CD4-positive, alpha-beta T cell (primary cell): ENCODE data around the gene SCGB1D2. TPM values are rescaled to one million over a fixed set of nuclear protein-coding genes. Genes with fewer than 3 reads are reported as not detected.

Experiments used
- ATAC-seq: fragments of 200-7000 bp; cut with Tn5 transposase; one replicate; pipeline ENCODE4 v1.10.0; 2022; ENCODE audit warnings: mild to moderate bottlenecking; ENCODE audit not compliant: poor library complexity
- CTCF ChIA-PET: fragments of 350-600 bp; sonication (Branson Sonifier 250); formaldehyde crosslinking; loops from one replicate; lab custom pipeline; 2021; ENCODE audit warnings: antibody characterized with exemption, inconsistent platforms; lab: Charles Lee
- POLR2A ChIA-PET: fragments of 350-600 bp; sonication (Branson Sonifier 250); formaldehyde crosslinking; loops from one replicate; lab custom pipeline; 2021; ENCODE audit warnings: antibody characterized with exemption, inconsistent platforms; lab: Charles Lee
- DNase-seq, 14 experiments: peaks; one replicate each; pipeline ENCODE4 v3.0.0-alpha.2; 2013 to 2020; ENCODE audit warnings: mixed read lengths in 2 of 14
- H3K27ac ChIP-seq, 2 donors: one replicate each; pipeline versions ENCODE4 v1.5.1 to v1.7.0; 2013; ENCODE audit warnings: low read length in 2 of 2, low read depth in 1 of 2, mild to moderate bottlenecking in 1 of 2
- H3K27me3 ChIP-seq, 2 experiments: 1 replicate in 1 of 2; 2 replicates in 1 of 2; pipeline versions ENCODE4 v1.6.1 to v1.7.0; 2013; ENCODE audit warnings: low read length in 2 of 2, control low read depth in 1 of 2, mild to moderate bottlenecking in 1 of 2, moderate library complexity in 1 of 2; ENCODE audit not compliant: insufficient read depth in 2 of 2, control insufficient read depth in 1 of 2
- H3K36me3 ChIP-seq: one replicate; pipeline ENCODE4 v1.6.1; 2013; ENCODE audit warnings: low read length, control low read depth; ENCODE audit not compliant: insufficient read depth
- H3K4me1 ChIP-seq: one replicate; pipeline ENCODE4 v1.6.1; 2013; ENCODE audit warnings: low read length, control low read depth; ENCODE audit not compliant: insufficient read depth
- H3K4me3 ChIP-seq: one replicate; pipeline ENCODE4 v1.5.1; 2013; ENCODE audit warnings: mild to moderate bottlenecking, low read length, moderate library complexity
- H3K9me3 ChIP-seq, 2 experiments: 1 replicate in 1 of 2; 2 replicates in 1 of 2; pipeline versions ENCODE4 v1.6.1 to v1.7.0; 2013; ENCODE audit warnings: low read length in 2 of 2, mild to moderate bottlenecking in 2 of 2, control low read depth in 1 of 2, moderate library complexity in 1 of 2; ENCODE audit not compliant: control insufficient read depth in 1 of 2, insufficient read depth in 1 of 2
- H3K27ac Mint-ChIP-seq: one replicate; pipeline ENCODE4 v1.8.0; 2020; ENCODE audit warnings: mixed read lengths
- H3K27me3 Mint-ChIP-seq: one replicate; pipeline ENCODE4 v1.8.0; 2021; ENCODE audit warnings: mixed read lengths
- H3K36me3 Mint-ChIP-seq: one replicate; pipeline ENCODE4 v1.8.0; 2021; ENCODE audit warnings: low read depth, mixed read lengths
- H3K4me1 Mint-ChIP-seq: one replicate; pipeline ENCODE4 v1.8.0; 2021; ENCODE audit warnings: low read depth, mixed read lengths
- H3K4me3 Mint-ChIP-seq: one replicate; pipeline ENCODE4 v1.8.0; 2020; ENCODE audit warnings: mild to moderate bottlenecking, mixed read lengths
- H3K9me3 Mint-ChIP-seq: one replicate; pipeline ENCODE4 v1.8.0; 2020; ENCODE audit warnings: mixed read lengths
- CTCF ChIP-seq: fragments of 200-600 bp; IDR thresholded peaks from one replicate; pipeline ENCODE4 v1.8.0; 2022; ENCODE audit warnings: antibody characterized with exemption, mild to moderate bottlenecking
- intact Hi-C, 2 experiments: fragments of 100-400 bp; cut with DNase I in 1 of 2; cut with micrococcal nuclease in 1 of 2; formaldehyde crosslinking; loops; one replicate each; pipeline versions ENCODE4 v1.15.1 to v1.9.0; 2023 to 2025; cut with DNase I, micrococcal nuclease
- total RNA-seq, 174 experiments: library from RNA in 2 of 174; stranded (reverse) in 2 of 174; gene quantifications; one replicate each; pipeline ENCODE4 v1.2.3 and lab custom pipeline; 2021 to 2026

The SCGB1D2 gene
- total RNA-seq, 2 experiments from 2014 or later: not detected

DNA sequence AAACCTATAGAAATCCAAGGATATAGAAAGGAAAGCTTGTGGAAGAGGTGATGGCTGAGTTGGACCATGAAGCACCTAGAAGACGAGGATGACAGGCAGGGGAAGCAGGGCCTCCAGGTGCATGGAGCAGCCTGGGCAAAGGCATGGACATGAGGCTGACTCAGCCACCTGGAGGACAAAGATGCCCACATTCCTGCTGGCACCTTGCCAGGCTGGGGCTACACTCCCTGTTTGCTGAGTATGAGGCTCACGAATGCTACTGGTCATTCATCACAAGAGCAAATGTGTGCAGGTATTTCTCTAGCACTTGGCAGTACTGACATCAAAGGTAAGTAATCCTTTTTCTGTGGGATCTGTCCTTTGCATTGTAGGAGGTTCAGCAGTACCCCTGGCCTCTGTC, 40.7 kb upstream of the SCGB1D2 start:
- Mint-ChIP-seq H3K9me3 (no peaks in the 10 kb centered on the region), H3K4me3 (no peak overlapping the region), H3K27me3 (peaks cover 54% of the 10 kb centered on the region), H3K27ac (no peak overlapping the region), H3K4me1 (no peaks in the 10 kb centered on the region), H3K36me3 (no peaks in the 10 kb centered on the region)
- ATAC-seq (no peak), DNase-seq (no peak)
- Histone ChIP-seq H3K27me3 (peaks cover 0 to 3% of the 10 kb centered on the region in 2 experiments), H3K27ac (no peak overlapping the region), H3K9me3 (no peaks in the 10 kb centered on the region), H3K4me1 (no peaks in the 10 kb centered on the region), H3K4me3 (no peak overlapping the region), H3K36me3 (no peaks in the 10 kb centered on the region)
- CTCF ChIA-PET: no interaction called here
- POLR2A ChIA-PET: no interaction called here
- intact Hi-C loops: no loop called here
- TF ChIP-seq CTCF: no peak

DNA sequence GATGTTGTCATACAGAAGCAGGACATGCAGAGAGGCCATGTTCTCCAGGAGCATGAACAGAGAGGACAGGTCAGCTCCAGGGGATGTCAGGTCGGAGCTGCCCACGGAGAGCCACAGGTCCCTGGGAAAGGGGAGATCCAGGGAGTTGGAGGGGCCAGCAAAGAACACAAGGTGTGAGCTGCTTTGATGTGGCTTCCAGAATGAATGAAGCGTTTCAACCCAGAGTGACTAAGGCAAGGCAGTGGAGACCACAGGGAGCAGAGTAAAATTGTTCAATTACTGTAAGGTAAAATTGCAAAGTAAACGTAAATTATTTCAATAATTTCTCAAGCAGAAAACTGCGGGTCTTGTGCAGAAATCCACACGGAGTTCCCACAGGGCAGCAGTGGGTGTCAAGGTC, 39.1 kb upstream of the SCGB1D2 start:
- ATAC-seq (no peak), DNase-seq (no peak)
- POLR2A ChIA-PET: no interaction called here
- H3K4me1 ChIP-seq: no peaks in the 10 kb centered on the region
- H3K4me3 Mint-ChIP-seq: no peak overlapping the region
- CTCF ChIA-PET: no interaction called here
- H3K9me3 ChIP-seq: no peaks in the 10 kb centered on the region
- H3K27ac ChIP-seq: no peak overlapping the region
- no peaks in the 10 kb centered on the region for H3K27me3 ChIP-seq
- intact Hi-C loops: no loop called here
- H3K27ac Mint-ChIP-seq: no peak overlapping the region
- peaks cover 43% of the 10 kb centered on the region for H3K27me3 Mint-ChIP-seq
- no peak overlapping the region for H3K4me3 ChIP-seq
- H3K36me3 Mint-ChIP-seq: no peaks in the 10 kb centered on the region
- H3K9me3 Mint-ChIP-seq: no peaks in the 10 kb centered on the region
- no peak for TF ChIP-seq CTCF
- no peaks in the 10 kb centered on the region for H3K36me3 ChIP-seq
- H3K4me1 Mint-ChIP-seq: no peaks in the 10 kb centered on the region

- ATAC-seq (no peak), DNase-seq (no peak)
- H3K4me3 ChIP-seq: no peak overlapping the region
- no peak for TF ChIP-seq CTCF
- Mint-ChIP-seq H3K27ac (no peak overlapping the region), H3K4me1 (no peaks in the 10 kb centered on the region), H3K4me3 (no peak overlapping the region), H3K27me3 (peaks cover 44% of the 10 kb centered on the region), H3K36me3 (no peaks in the 10 kb centered on the region), H3K9me3 (no peaks in the 10 kb centered on the region)
- ChIA-PET CTCF (interaction anchor here (1.1 kb wide), 1 partner anchor 33 kb away, joined by 3 read pairs; no protein-coding TSS in a partner anchor), POLR2A (interaction anchor here (0.6 kb wide), 1 partner anchor 524 kb away, joined by 5 read pairs; no protein-coding TSS in a partner anchor)
- no peak overlapping the region for H3K27ac ChIP-seq
- no peaks in the 10 kb centered on the region for H3K9me3 ChIP-seq
- peaks cover 4 to 8% of the 10 kb centered on the region in 2 experiments for H3K27me3 ChIP-seq
- H3K4me1 ChIP-seq: no peaks in the 10 kb centered on the region
- intact Hi-C loops: no loop called here
- H3K36me3 ChIP-seq: no peaks in the 10 kb centered on the region
Observed at GRCh38 chr11:62204430-62204829, 37.6 kb upstream of the SCGB1D2 start.
